HG03469 (cell line): ENCODE data around the gene TMEM63B.

Experiments used
- ATAC-seq: cut with Tn5 transposase; IDR thresholded peaks from one replicate; pipeline ENCODE4 v1.9.1; 2021; ENCODE audit warnings: mild to moderate bottlenecking, moderate library complexity, moderate number of reproducible peaks; ENCODE audit not compliant: unreplicated experiment

Gene TMEM63B

DNA sequence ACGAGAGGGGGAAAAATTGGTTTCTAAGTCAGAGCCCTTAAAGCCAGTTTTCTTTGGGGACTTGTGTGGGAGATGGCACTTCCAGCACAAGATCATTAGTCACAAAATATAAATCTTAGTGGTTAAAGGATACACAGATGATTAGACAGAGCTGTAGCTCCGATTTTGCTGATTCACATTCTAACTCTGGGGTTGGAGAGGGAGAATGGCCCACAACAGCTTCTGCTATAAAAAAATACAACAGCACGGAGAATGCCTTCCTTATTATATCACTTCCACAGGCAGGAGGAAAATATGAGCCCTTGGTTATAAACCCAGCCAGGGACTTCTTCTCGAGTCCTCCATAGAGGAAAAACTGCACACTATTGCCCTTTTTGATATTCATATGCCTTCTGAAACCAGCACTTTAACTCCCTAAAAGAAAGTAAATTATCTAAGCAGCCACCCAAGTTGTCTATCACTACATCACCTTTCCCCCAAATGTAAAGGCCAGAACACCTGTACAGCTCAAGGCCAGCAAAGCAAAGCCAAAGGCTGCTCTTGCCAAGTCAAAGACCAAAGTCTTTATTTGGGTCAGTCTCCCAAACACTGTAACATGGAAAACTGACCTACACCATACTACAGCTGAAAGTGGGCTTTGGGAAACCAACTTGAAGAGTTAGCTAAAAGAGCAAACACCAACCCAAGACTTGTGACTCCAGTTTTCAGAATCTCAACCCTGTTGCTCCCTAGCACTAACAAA is 10.5 kb upstream of the TMEM63B start:
- ATAC-seq = no peak

DNA sequence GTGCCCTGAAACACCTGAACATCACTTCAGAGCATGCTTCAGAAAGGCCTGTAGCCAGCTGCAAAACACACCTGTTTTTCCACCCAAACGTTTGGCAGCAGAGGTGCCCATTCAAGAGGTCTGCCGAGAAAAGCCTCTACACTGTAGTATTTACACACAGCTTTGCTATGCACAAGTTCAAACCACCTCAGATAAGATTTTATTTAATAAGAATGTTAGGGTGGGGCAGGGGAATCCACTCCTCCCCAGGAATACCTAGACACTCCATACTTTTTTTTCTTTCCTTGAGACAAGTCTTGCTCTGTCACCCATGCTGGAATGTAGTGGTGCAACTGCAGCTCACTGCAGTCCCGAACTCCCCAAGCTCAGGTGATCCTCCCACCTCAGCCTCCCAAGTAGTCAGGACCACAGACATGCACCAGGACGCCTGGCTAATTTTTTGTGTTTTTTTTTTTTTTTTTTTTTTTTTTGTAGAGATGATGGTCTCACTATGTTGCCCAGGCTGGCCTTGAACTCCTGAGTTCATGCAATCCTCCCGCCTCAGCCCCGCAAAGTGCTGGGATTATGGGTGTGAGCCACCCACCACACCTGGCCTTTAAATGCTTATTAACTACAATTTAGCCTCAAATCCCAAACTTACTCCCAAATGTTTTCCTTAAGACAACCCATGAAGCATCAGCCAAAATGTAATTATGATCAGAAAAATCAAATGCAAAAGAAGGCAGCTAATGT is 9.8 kb upstream of the TMEM63B start:
- ATAC-seq = no peak

DNA sequence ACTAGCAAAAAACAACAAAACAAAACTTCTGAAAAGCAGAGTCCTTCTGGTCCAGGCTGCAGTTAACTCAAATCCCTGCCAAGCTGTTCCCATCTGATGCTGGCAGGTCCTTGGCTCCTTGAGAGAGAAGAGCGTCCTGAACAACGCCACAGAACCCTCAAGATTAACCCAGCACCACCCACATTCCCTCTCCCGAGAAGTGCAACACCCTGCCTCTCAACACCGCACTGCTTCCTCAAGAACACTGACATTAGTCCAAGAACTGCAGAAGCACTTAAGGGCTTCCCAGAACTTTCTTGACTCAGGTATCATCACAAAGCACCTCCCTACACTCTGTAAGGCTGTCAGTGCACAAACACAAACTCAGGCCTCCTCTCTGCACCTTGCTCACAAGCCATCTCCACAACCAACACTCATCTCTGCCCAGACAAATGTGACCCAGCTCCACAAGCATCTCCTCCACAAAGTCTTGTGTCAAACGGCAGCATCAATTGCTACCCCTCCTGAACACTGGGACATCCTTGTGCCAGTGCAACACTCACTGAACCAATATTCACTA is 7.6 kb upstream of the TMEM63B start:
- ATAC-seq = no peak

- ATAC-seq = no peak
Measured at GRCh38 chr6:44120692-44121443, 6.5 kb upstream of the TMEM63B start.

DNA sequence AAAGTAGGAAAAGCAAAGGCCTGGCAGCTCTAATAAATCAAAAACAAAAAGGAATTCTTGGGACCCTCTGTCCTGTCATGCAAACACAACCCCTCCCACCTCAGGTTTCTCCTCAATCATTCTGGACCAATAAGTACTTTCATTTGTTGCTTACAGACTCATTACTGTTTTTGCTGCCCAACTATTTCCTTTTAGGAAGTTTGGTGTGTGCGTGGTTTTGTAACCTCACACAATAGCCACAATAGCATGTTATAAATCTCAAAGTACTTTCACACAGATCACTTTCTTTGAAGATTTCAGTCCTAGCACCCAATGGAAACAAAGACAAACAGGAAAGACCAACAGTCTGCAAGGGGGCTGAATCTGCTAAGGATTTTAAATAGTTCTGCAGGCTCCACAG is 4.6 kb upstream of the TMEM63B start:
- ATAC-seq = no peak

- ATAC-seq = no peak
Measured at GRCh38 chr6:44123544-44123943, 3.8 kb upstream of the TMEM63B start.

GRCh38 chr6:44126320-44127149 is 819 bp upstream of the TMEM63B start:
- ATAC-seq = no peak

GRCh38 chr6:44128020-44128917 is 915 bp downstream of the TMEM63B start:
- no peak for ATAC-seq

- no peak for ATAC-seq
Measured at GRCh38 chr6:44129841-44130322, 2.5 kb downstream of the TMEM63B start.

DNA sequence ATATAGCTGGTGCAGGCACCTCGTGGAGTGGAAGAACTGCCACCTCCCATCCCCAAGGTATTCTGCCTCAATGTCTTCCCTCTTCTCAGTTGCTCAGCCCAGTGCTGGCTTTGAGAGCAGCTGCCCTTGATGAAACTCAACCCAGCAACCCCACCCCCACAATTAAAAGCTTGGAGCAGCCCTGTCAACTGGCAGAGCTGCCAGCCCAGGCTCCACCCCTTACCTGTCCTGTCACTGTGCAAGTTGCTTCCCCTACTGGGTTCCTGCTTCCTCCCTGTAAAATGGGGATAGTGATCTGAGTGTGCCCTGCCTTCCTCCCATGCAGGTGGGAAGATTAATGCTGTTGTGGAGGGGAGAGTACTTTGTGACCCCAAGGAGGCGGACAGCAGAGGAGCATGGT is 4.5 kb downstream of the TMEM63B start:
- no peak for ATAC-seq

- ATAC-seq = no peak
Measured at GRCh38 chr6:44132476-44132875, 5.1 kb downstream of the TMEM63B start.

- no peak for ATAC-seq
Measured at GRCh38 chr6:44133003-44133931, 5.9 kb downstream of the TMEM63B start.

DNA sequence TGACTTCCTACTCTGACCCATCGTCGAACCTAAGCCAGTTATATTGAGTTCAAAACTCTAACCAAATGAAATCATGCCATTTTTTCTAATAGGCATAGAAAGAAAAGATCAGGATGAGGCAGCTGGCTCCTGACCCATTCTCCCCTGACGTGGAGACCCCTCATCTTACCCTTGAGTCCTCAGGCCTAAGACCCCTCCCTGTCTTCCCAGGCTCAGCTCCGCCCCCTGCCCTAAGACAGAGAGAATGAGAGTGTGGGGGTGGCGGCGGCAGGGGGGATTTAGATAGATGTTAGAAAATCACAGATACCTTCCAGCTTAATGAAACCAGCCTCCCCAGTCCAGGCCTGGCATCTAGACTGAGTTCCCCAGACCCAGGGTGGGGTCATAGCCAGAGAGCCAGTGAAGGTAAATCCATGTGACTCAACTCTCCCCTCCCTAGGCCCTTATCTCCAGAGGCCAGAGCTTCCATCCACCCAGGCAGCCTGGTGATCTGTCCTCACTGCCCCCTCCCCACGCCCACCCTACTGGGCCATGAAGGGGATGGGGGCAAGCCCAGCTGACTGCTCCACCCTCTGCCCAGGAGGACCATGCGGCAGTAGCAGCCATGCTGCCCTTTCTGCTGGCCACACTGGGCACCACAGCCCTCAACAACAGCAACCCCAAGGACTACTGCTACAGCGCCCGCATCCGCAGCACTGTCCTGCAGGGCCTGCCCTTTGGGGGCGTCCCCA is 6.8 kb downstream of the TMEM63B start:
- no peak for ATAC-seq

- no peak for ATAC-seq
Measured at GRCh38 chr6:44135173-44135758, 7.9 kb downstream of the TMEM63B start.

GRCh38 chr6:44135875-44136274 is 8.5 kb downstream of the TMEM63B start:
- ATAC-seq = no peak

GRCh38 chr6:44138717-44139350 is 11.5 kb downstream of the TMEM63B start:
- ATAC-seq = no peak

DNA sequence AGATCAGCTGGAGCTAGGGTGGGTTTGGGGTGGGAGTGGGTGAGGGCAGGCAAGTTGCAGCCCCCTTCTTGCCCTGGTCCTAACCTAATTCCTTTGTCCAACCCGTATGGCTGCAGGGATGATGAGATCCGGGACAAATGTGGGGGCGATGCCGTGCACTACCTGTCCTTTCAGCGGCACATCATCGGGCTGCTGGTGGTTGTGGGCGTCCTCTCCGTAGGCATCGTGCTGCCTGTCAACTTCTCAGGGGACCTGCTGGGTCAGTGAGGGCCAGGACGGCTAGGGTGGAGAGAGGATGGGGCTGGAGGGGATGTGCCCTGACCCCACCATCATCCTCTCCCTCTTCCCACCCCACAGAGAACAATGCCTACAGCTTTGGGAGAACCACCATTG is 12.0 kb downstream of the TMEM63B start:
- no peak for ATAC-seq
